Upper lobe of left lung (tissue), 4 donors: ENCODE results near the gene SART3.

ENCODE experiments used
- POLR2A ChIP-seq, 4 donors: fragments of 450-650 bp; IDR thresholded peaks; one replicate each; pipeline ENCODE4 v1.5.1; 2016 to 2017; ENCODE audit warnings: antibody characterized with exemption in 4 of 4, mild to moderate bottlenecking in 2 of 4
- POLR2AphosphoS5 ChIP-seq, 2 donors: sonication (generic); formaldehyde crosslinking; IDR thresholded peaks; one replicate each; pipeline ENCODE4 v1.5.1; 2017; ENCODE audit warnings: antibody characterized with exemption in 2 of 2
- TF ChIP-seq, protein P1 (sequence below), 6 experiments: fragments of 450-650 bp in 4 of 6; fragments of 200-600 bp in 2 of 6; sonication (generic) in 2 of 6; IDR thresholded peaks; one replicate each; pipeline ENCODE4 v1.5.1; 2016 to 2019; ENCODE audit warnings: antibody characterized with exemption in 6 of 6

DNA sequence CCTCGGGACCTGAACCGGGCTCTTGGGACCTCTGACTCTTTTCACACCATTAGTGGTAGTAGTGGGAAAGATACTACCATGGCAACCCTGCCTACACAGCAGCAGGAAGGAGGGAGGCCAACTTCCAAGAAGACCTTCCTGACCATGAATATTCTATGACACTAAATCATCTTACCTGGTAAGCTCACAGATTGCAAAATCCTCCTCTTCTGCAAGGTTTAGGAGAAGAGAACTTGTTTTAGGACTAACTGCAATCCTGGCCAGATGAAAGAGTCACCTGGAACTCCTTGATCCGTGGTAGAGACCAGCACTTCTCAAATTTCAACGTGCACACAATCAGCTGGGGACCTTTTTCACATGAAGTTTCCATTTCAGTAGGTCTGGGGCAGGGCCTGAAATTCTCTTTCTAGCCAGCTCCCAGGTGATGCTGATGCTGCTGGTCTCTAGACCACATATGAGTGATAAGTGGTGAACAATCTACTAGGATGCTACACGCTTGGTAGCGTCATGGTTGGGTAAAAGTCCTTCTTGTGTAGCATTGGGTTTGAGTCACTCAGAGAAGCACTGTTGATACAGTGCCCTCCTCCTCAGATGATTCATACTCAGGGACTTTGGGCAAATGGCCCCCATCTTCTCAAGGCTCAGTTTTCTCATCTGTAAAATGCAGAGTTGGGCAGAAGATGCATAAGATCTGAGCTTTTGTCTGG lies 81.5 kb downstream of the SART3 start:
- TF ChIP-seq POLR2AphosphoS5 (IDR thresholded peaks at IDR 0.05) (no peak), POLR2A (IDR thresholded peaks at IDR 0.05) (no peak)
- TF ChIP-seq, protein P1, sequence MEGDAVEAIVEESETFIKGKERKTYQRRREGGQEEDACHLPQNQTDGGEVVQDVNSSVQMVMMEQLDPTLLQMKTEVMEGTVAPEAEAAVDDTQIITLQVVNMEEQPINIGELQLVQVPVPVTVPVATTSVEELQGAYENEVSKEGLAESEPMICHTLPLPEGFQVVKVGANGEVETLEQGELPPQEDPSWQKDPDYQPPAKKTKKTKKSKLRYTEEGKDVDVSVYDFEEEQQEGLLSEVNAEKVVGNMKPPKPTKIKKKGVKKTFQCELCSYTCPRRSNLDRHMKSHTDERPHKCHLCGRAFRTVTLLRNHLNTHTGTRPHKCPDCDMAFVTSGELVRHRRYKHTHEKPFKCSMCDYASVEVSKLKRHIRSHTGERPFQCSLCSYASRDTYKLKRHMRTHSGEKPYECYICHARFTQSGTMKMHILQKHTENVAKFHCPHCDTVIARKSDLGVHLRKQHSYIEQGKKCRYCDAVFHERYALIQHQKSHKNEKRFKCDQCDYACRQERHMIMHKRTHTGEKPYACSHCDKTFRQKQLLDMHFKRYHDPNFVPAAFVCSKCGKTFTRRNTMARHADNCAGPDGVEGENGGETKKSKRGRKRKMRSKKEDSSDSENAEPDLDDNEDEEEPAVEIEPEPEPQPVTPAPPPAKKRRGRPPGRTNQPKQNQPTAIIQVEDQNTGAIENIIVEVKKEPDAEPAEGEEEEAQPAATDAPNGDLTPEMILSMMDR (IDR thresholded peaks at IDR 0.05): no peak
